ENCODE measurements around the gene HAPLN3.
A peak's percentile ranks its signal among the peaks of the same experiment; 100 is the strongest.

The HAPLN3 gene

DNA sequence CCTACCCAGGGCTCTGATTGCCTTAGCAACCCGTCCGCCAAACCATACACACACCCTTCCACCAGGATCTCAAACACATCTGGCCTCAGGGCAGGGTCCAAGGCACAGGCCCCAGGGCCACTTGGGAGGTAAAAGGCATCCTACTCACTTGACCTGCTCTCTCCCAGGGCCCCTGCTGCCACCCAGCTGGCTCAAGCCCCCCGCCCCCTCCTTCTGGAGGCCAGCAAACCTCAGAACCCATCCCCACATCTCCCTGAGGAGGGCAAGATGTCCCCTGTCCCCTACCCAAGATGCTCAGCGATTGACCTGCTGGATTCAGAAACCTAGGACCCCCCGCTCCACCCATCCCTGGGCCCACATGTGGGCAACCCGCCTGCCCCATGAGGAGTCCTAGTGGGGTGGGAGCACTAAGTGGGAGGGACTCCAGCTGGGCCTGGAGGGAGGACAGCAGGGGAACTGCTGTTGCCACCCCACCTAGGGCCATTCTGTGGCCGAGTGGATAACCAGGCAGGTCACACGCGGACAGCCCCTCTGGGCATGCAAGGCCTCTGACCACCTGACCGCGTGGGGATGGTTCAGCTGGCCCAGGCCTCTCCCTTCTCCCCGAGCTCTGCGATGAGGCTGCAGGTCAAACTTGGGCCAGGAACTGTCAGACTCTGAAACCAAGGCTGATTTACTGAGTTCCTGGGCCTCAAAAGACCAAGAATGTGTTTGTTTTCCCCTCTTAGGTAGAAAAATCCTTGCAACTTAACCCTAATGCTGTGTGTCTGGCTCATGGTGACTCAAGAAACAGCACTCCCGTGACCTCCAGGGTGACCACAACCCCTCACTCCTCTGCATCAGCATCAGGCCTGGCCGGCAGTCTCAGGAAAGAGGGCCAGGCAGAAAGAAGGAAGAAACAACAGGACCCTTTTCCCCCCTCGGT lies 13.6 kb upstream of the HAPLN3 start:
- no peak for FAIRE-seq
- no peak for TF ChIP-seq POLR2A (IDR thresholded peaks at IDR 0.05; ENCODE audit: low read depth, low read length)
- TF ChIP-seq SPI1 (IDR thresholded peaks at IDR 0.05; ENCODE audit: low read depth, low read length) = no peak
- no peak for TF ChIP-seq POLR2AphosphoS5 (IDR thresholded peaks at IDR 0.05; ENCODE audit: low read depth, low read length)
- no peak for TF ChIP-seq PAX5 (IDR thresholded peaks at IDR 0.05; ENCODE audit: insufficient read depth, low read length, severe bottlenecking)
- no peak for TF ChIP-seq TAF1 (IDR thresholded peaks at IDR 0.05; ENCODE audit: low read depth, low read length)
- no peak for TF ChIP-seq POU2F2 (IDR thresholded peaks at IDR 0.05; ENCODE audit: low read depth, low read length)
- DNase-seq (ENCODE audit: insufficient read length, low spot score) = no peak

- FAIRE-seq (no peak), DNase-seq (ENCODE audit: insufficient read length, low spot score) (no peak)
- TF ChIP-seq POLR2AphosphoS5 (IDR thresholded peaks at IDR 0.05; ENCODE audit: low read depth, low read length) (no peak), PAX5 (IDR thresholded peaks at IDR 0.05; ENCODE audit: insufficient read depth, low read length, severe bottlenecking) (no peak), POLR2A (IDR thresholded peaks at IDR 0.05; ENCODE audit: low read depth, low read length) (no peak), TAF1 (IDR thresholded peaks at IDR 0.05; ENCODE audit: low read depth, low read length) (no peak), SPI1 (IDR thresholded peaks at IDR 0.05; ENCODE audit: low read depth, low read length) (no peak)
Measured at GRCh38 chr15:88908123-88908522, 12.8 kb upstream of the HAPLN3 start.

- TF ChIP-seq POLR2AphosphoS5 (IDR thresholded peaks at IDR 0.05; ENCODE audit: low read depth, low read length) (no peak), POU2F2 (IDR thresholded peaks at IDR 0.05; ENCODE audit: low read depth, low read length) (no peak), POLR2A (IDR thresholded peaks at IDR 0.05; ENCODE audit: low read depth, low read length) (no peak), PAX5 (IDR thresholded peaks at IDR 0.05; ENCODE audit: insufficient read depth, low read length, severe bottlenecking) (no peak), TAF1 (IDR thresholded peaks at IDR 0.05; ENCODE audit: low read depth, low read length) (no peak), SPI1 (IDR thresholded peaks at IDR 0.05; ENCODE audit: low read depth, low read length) (no peak)
- FAIRE-seq (no peak), DNase-seq (ENCODE audit: insufficient read length, low spot score) (no peak)
Measured at GRCh38 chr15:88907111-88907510, 11.8 kb upstream of the HAPLN3 start.

- no peak for DNase-seq (ENCODE audit: insufficient read length, low spot score)
- no peak for FAIRE-seq
- no peak for TF ChIP-seq POU2F2 (IDR thresholded peaks at IDR 0.05; ENCODE audit: low read depth, low read length)
- TF ChIP-seq POLR2AphosphoS5 (IDR thresholded peaks at IDR 0.05; ENCODE audit: low read depth, low read length) = no peak
- no peak for TF ChIP-seq TAF1 (IDR thresholded peaks at IDR 0.05; ENCODE audit: low read depth, low read length)
- no peak for TF ChIP-seq SPI1 (IDR thresholded peaks at IDR 0.05; ENCODE audit: low read depth, low read length)
- no peak for TF ChIP-seq PAX5 (IDR thresholded peaks at IDR 0.05; ENCODE audit: insufficient read depth, low read length, severe bottlenecking)
- TF ChIP-seq POLR2A (IDR thresholded peaks at IDR 0.05; ENCODE audit: low read depth, low read length) = no peak
Measured at GRCh38 chr15:88906551-88906950, 11.2 kb upstream of the HAPLN3 start.

DNA sequence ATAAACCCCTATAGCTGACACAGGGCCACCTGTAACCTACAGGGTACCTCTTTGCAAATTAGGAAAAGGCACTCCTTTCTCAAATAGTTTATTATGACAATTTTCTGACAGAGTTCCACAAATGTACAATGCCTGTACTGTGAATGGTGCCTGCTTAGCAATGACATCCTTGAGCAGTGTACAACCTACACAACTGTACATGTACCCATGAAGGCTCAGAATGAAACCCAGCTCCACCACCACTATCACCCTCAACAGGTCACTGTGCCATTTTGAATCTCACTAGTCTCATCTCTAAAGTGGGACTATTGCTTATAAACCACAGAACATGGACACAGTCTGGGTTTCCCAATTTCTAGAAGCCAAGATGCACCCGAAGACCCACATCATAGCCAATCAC lies 10.8 kb upstream of the HAPLN3 start:
- no peak for FAIRE-seq
- DNase-seq (ENCODE audit: insufficient read length, low spot score) = no peak
- TF ChIP-seq SPI1 (IDR thresholded peaks at IDR 0.05; ENCODE audit: low read depth, low read length) (no peak), PAX5 (IDR thresholded peaks at IDR 0.05; ENCODE audit: insufficient read depth, low read length, severe bottlenecking) (no peak), TAF1 (IDR thresholded peaks at IDR 0.05; ENCODE audit: low read depth, low read length) (no peak), POLR2A (IDR thresholded peaks at IDR 0.05; ENCODE audit: low read depth, low read length) (no peak), POLR2AphosphoS5 (IDR thresholded peaks at IDR 0.05; ENCODE audit: low read depth, low read length) (no peak), POU2F2 (IDR thresholded peaks at IDR 0.05; ENCODE audit: low read depth, low read length) (no peak)

GRCh38 chr15:88905576-88905975 lies 10.2 kb upstream of the HAPLN3 start:
- no peak for TF ChIP-seq PAX5 (IDR thresholded peaks at IDR 0.05; ENCODE audit: insufficient read depth, low read length, severe bottlenecking)
- peak; percentile 0 for DNase-seq (ENCODE audit: insufficient read length, low spot score)
- no peak for FAIRE-seq

- DNase-seq (ENCODE audit: insufficient read length, low spot score) (peak; percentile 72), FAIRE-seq (peak; percentile 72)
- no peak; the same call in 1 of the 2 replicates for TF ChIP-seq POU2F2 (IDR thresholded peaks at IDR 0.05; ENCODE audit: low read depth, low read length)
- no peak for TF ChIP-seq TAF1 (IDR thresholded peaks at IDR 0.05; ENCODE audit: low read depth, low read length)
- no peak for TF ChIP-seq SPI1 (IDR thresholded peaks at IDR 0.05; ENCODE audit: low read depth, low read length)
- no peak for TF ChIP-seq POLR2A (IDR thresholded peaks at IDR 0.05; ENCODE audit: low read depth, low read length)
- no peak for TF ChIP-seq POLR2AphosphoS5 (IDR thresholded peaks at IDR 0.05; ENCODE audit: low read depth, low read length)
- TF ChIP-seq PAX5 (IDR thresholded peaks at IDR 0.05; ENCODE audit: insufficient read depth, low read length, severe bottlenecking) = no peak
Measured at GRCh38 chr15:88904624-88905327, 9.4 kb upstream of the HAPLN3 start.

DNA sequence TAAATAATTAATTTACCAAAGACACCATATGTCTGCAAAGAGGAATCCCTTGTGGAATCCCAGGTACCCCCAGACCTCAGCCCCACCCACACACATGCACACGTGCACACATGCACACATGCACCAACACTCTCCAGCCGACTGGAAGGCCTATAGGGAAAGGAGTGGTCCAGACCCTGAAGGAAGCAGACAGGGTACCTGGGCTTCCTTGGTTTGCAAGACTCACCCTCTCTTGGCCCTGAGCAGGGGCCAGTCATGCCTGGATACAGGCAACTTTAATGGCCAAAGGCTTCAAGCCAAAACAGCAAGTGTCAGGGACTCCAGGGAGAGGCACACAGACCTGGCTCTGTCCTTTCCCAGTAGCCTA lies 8.9 kb upstream of the HAPLN3 start:
- TF ChIP-seq POLR2AphosphoS5 (IDR thresholded peaks at IDR 0.05; ENCODE audit: low read depth, low read length) (no peak), POU2F2 (IDR thresholded peaks at IDR 0.05; ENCODE audit: low read depth, low read length) (no peak), TAF1 (IDR thresholded peaks at IDR 0.05; ENCODE audit: low read depth, low read length) (no peak), POLR2A (IDR thresholded peaks at IDR 0.05; ENCODE audit: low read depth, low read length) (no peak), PAX5 (IDR thresholded peaks at IDR 0.05; ENCODE audit: insufficient read depth, low read length, severe bottlenecking) (no peak), SPI1 (IDR thresholded peaks at IDR 0.05; ENCODE audit: low read depth, low read length) (no peak)
- DNase-seq (ENCODE audit: insufficient read length, low spot score) (no peak), FAIRE-seq (no peak)

GRCh38 chr15:88902846-88903245 lies 7.5 kb upstream of the HAPLN3 start:
- no peak for FAIRE-seq
- no peak for DNase-seq (ENCODE audit: insufficient read length, low spot score)
- TF ChIP-seq PAX5 (IDR thresholded peaks at IDR 0.05; ENCODE audit: insufficient read depth, low read length, severe bottlenecking) (no peak), TAF1 (IDR thresholded peaks at IDR 0.05; ENCODE audit: low read depth, low read length) (no peak), POLR2A (IDR thresholded peaks at IDR 0.05; ENCODE audit: low read depth, low read length) (no peak), POU2F2 (IDR thresholded peaks at IDR 0.05; ENCODE audit: low read depth, low read length) (no peak), SPI1 (IDR thresholded peaks at IDR 0.05; ENCODE audit: low read depth, low read length) (no peak), POLR2AphosphoS5 (IDR thresholded peaks at IDR 0.05; ENCODE audit: low read depth, low read length) (no peak)
